C4-2B (cell line): ENCODE data around the gene HSPA1A.
"Not testable (repeated sequence)": the region's sequence is repeated elsewhere in the genome, so short reads cannot be mapped to it uniquely, and the experiment has no call there.

ENCODE experiments used
- H3K27ac ChIP-seq: fragments of 450-650 bp; 2 replicates; pipeline ENCODE4 v1.5.1; 2017
- CTCF ChIP-seq: fragments of 450-650 bp; conservative IDR thresholded peaks from 2 replicates; pipeline ENCODE4 v1.5.1; 2017; ENCODE audit warnings: mild to moderate bottlenecking
- ZFX ChIP-seq: fragments of 450-650 bp; IDR thresholded peaks from 2 replicates; pipeline ENCODE4 v1.6.1; 2017

Gene HSPA1A

GRCh38 chr6:31784098-31784925 is 31.0 kb upstream of the HSPA1A start:
- TF ChIP-seq CTCF, result no peak
- no peak for TF ChIP-seq ZFX
- no peak overlapping the region for H3K27ac ChIP-seq

GRCh38 chr6:31785475-31785874 is 29.9 kb upstream of the HSPA1A start:
- TF ChIP-seq ZFX (no peak), CTCF (no peak)
- no peak overlapping the region for H3K27ac ChIP-seq

GRCh38 chr6:31791324-31792089 is 23.8 kb upstream of the HSPA1A start:
- H3K27ac ChIP-seq, result no peak overlapping the region
- no peak for TF ChIP-seq ZFX
- peak; percentile 81; the same call in 1 of the 2 replicates for TF ChIP-seq CTCF

GRCh38 chr6:31792090-31792374 is 23.3 kb upstream of the HSPA1A start:
- TF ChIP-seq ZFX, result no peak
- no peak for TF ChIP-seq CTCF
- no peak overlapping the region for H3K27ac ChIP-seq

GRCh38 chr6:31792761-31793171 is 22.6 kb upstream of the HSPA1A start:
- H3K27ac ChIP-seq, result no peak overlapping the region
- TF ChIP-seq CTCF (no peak), ZFX (no peak)

GRCh38 chr6:31793927-31794245 is 21.5 kb upstream of the HSPA1A start:
- not testable (repeated sequence) for H3K27ac ChIP-seq

GRCh38 chr6:31794294-31794865 is 21.0 kb upstream of the HSPA1A start:
- TF ChIP-seq ZFX, result no peak
- no peak for TF ChIP-seq CTCF
- H3K27ac ChIP-seq, result peak overlapping the region; percentile 94
